Measurements from ENCODE around the gene GPS2. TPM values are rescaled to one million over a fixed set of nuclear protein-coding genes. Genes with fewer than 3 reads are reported as not detected.

The GPS2 gene
- total and polyA plus RNA-seq, 2 donors (not counting 3 experiments of a cell fraction or from before 2014, with no cell fraction given), result 51.6 to 132 TPM

- dilution Hi-C loops (cut with MboI; ENCODE audit: extremely low pct_ligation_motif_present, low sequenced_read_pairs), result no loop called here
- no peaks in the 10 kb centered on the region for H3K9me1 ChIP-seq (replicated peaks; ENCODE audit: control insufficient read depth, extremely low read depth, insufficient read depth, low read length)
- H3K79me2 ChIP-seq (ENCODE audit: control insufficient read depth, insufficient read depth, low read length), result peaks cover 10% of the 10 kb centered on the region
- no peak overlapping the region for H3K4me3 ChIP-seq (replicated peaks in 1 of 3; ENCODE audit: insufficient read depth in 1 of 3, low read depth in 1 of 3, low read length in 3 of 3)
- H3K4me1 ChIP-seq (ENCODE audit: control insufficient read depth, extremely low read depth, insufficient read depth, low read length), result peaks cover 10% of the 10 kb centered on the region
- FAIRE-seq, result no peak
- peaks cover 10 to 23% of the 10 kb centered on the region in 2 experiments for H3K36me3 ChIP-seq (ENCODE audit: control insufficient read depth in 2 of 2, extremely low read depth in 1 of 2, insufficient read depth in 2 of 2, low read length in 2 of 2)
- no peaks in the 10 kb centered on the region for H4K20me1 ChIP-seq (replicated peaks; ENCODE audit: control insufficient read depth, extremely low read depth, insufficient read depth, low read length)
- intact Hi-C loops (cut with micrococcal nuclease), result no loop called here
- H2AFZ ChIP-seq (ENCODE audit: low read depth, low read length), result no peak overlapping the region
- H3K9me3 ChIP-seq (replicated peaks; ENCODE audit: control insufficient read depth, insufficient read depth, low read length), result no peaks in the 10 kb centered on the region
- POLR2A ChIA-PET, result no interaction called here
- TF ChIP-seq POLR2AphosphoS5 (IDR thresholded peaks at IDR 0.05; ENCODE audit: insufficient read depth, low read depth, low read length) (no peak), MAX (IDR thresholded peaks at IDR 0.05; ENCODE audit: insufficient read depth, insufficient read length) (no peak), GATA2 (IDR thresholded peaks at IDR 0.05; ENCODE audit: insufficient read depth, insufficient read length, low read depth, low read length) (no peak), EZH2 (IDR thresholded peaks at IDR 0.05; ENCODE audit: borderline replicate concordance, low read depth, low read length, severe bottlenecking) (no peak), JUN (IDR thresholded peaks at IDR 0.05; ENCODE audit: borderline replicate concordance, insufficient read depth, insufficient read length, low read depth) (no peak), POLR2A (IDR thresholded peaks at IDR 0.05; ENCODE audit: low read depth, low read length) (no peak), MYC (IDR thresholded peaks at IDR 0.05; ENCODE audit: low read depth, low read length) (no peak), FOS (IDR thresholded peaks at IDR 0.05; ENCODE audit: borderline replicate concordance, insufficient read depth, low read length) (no peak)
- TF ChIP-seq, protein P1, sequence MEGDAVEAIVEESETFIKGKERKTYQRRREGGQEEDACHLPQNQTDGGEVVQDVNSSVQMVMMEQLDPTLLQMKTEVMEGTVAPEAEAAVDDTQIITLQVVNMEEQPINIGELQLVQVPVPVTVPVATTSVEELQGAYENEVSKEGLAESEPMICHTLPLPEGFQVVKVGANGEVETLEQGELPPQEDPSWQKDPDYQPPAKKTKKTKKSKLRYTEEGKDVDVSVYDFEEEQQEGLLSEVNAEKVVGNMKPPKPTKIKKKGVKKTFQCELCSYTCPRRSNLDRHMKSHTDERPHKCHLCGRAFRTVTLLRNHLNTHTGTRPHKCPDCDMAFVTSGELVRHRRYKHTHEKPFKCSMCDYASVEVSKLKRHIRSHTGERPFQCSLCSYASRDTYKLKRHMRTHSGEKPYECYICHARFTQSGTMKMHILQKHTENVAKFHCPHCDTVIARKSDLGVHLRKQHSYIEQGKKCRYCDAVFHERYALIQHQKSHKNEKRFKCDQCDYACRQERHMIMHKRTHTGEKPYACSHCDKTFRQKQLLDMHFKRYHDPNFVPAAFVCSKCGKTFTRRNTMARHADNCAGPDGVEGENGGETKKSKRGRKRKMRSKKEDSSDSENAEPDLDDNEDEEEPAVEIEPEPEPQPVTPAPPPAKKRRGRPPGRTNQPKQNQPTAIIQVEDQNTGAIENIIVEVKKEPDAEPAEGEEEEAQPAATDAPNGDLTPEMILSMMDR (IDR thresholded peaks at IDR 0.05; ENCODE audit: extremely low read depth in 1 of 2, insufficient read depth in 1 of 2, low read depth in 1 of 2, low read length in 2 of 2), result no peak
- BruUV-seq (replicated peaks), result no TSS peak
- no peak for DNase-seq (ENCODE audit: low read depth, low spot score)
- H3K27ac ChIP-seq (ENCODE audit: insufficient read depth, low read depth, low read length), result no peak overlapping the region
- H3K27me3 ChIP-seq (ENCODE audit: control insufficient read depth in 2 of 2, insufficient read depth in 2 of 2, low read length in 2 of 2), result peaks cover 0 to 2% of the 10 kb centered on the region in 2 experiments
- H3K9ac ChIP-seq (replicated peaks; ENCODE audit: extremely low read depth, insufficient read depth, low read length), result no peak overlapping the region
- H3K4me2 ChIP-seq (ENCODE audit: insufficient read depth, low read length), result no peak overlapping the region
- CTCF ChIA-PET, result interaction anchor here (1.0 to 1.2 kb wide), 2 partner anchors 18 to 31 kb away, joined by 3 to 4 read pairs; no protein-coding TSS in a partner anchor
Measured at GRCh38 chr17:7327056-7327455, 11.9 kb upstream of the GPS2 start.

Data from endothelial cell of umbilical vein (primary cell).